Choroid plexus epithelial cell (primary cell): ENCODE data around the gene SCG5.

ENCODE experiments used
- DNase-seq: peaks from one replicate; pipeline ENCODE4 v3.0.0-alpha.2; 2010; ENCODE audit warnings: low read depth
- H3K4me3 ChIP-seq: 2 replicates; pipeline ENCODE4 v1.5.1; 2011; ENCODE audit warnings: low read depth, mild to moderate bottlenecking, control low read depth, low read length, moderate library complexity
- CTCF ChIP-seq: conservative IDR thresholded peaks from 2 replicates; pipeline ENCODE4 v1.5.1; 2011; ENCODE audit warnings: low read depth, mild to moderate bottlenecking, control low read depth, inconsistent platforms, low read length, moderate library complexity

Gene SCG5

GRCh38 chr15:32667321-32667720 is 25.8 kb downstream of the SCG5 start:
- TF ChIP-seq CTCF, result no peak
- no peak for DNase-seq
- no peak overlapping the region for H3K4me3 ChIP-seq

- H3K4me3 ChIP-seq, result no peak overlapping the region
- no peak for TF ChIP-seq CTCF
- peak; percentile 17 for DNase-seq
These were observed 27.4 kb downstream of the SCG5 start for GRCh38 chr15:32668942-32669341.

GRCh38 chr15:32669896-32670611 is 28.5 kb downstream of the SCG5 start:
- no peak overlapping the region for H3K4me3 ChIP-seq
- DNase-seq, result peak; percentile 65
- no peak for TF ChIP-seq CTCF

- no peak for TF ChIP-seq CTCF
- no peak for DNase-seq
- no peak overlapping the region for H3K4me3 ChIP-seq
These were observed 29.1 kb downstream of the SCG5 start for GRCh38 chr15:32670623-32671022.

GRCh38 chr15:32671339-32672325 is 30.1 kb downstream of the SCG5 start:
- TF ChIP-seq CTCF, result no peak
- DNase-seq, result no peak
- no peak overlapping the region for H3K4me3 ChIP-seq

GRCh38 chr15:32674681-32675080 is 33.2 kb downstream of the SCG5 start:
- TF ChIP-seq CTCF, result no peak
- H3K4me3 ChIP-seq, result no peak overlapping the region
- no peak for DNase-seq
